SK-N-SH (cell line): ENCODE measurements around the gene ASIC4. TPM values are rescaled to one million over a fixed set of nuclear protein-coding genes. Genes with fewer than 3 reads are reported as not detected.
A peak's percentile ranks its signal among the peaks of the same experiment; 100 is the strongest.

Source experiments
- CTCF ChIA-PET: fragments of 300-600, 350-600 bp; formaldehyde crosslinking; extraction: SDS; loops from one replicate; lab custom pipeline; 2021; lab: Yijun Ruan, JAX
- POLR2A ChIA-PET: fragments of 350-600 bp; sonication (Branson Sonifier 250); formaldehyde crosslinking; extraction: SDS; loops from one replicate; lab custom pipeline; 2020; ENCODE audit warnings: antibody characterized with exemption, inconsistent platforms; lab: Yijun Ruan, JAX
- DNase-seq: peaks from one replicate; pipeline ENCODE4 v3.0.0; 2012
- H2AFZ ChIP-seq: fragments of 200-600 bp; sonication (generic); 2 replicates; pipeline ENCODE4 v1.8.1; 2016; ENCODE audit warnings: antibody characterized with exemption, mild to moderate bottlenecking, low read depth
- H3F3A ChIP-seq: fragments of 200-600 bp; sonication (generic); replicated peaks from 2 replicates; pipeline ENCODE3; 2016; ENCODE audit warnings: antibody characterized with exemption, mild to moderate bottlenecking; ENCODE audit not compliant: insufficient read depth
- H3K27ac ChIP-seq, 2 experiments: fragments of 200-500 bp in 1 of 2; fragments of 200-600 bp in 1 of 2; sonication (Bioruptor generic) in 1 of 2; sonication (generic), shearing (Covaris generic) in 1 of 2; 2 replicates each; pipeline versions ENCODE4 v1.5.1 to v1.6.1; 2014 to 2016; ENCODE audit warnings: low read depth in 2 of 2, inconsistent platforms in 1 of 2, low read length in 1 of 2, mild to moderate bottlenecking in 1 of 2, mixed read lengths in 1 of 2
- H3K27me3 ChIP-seq: fragments of 200-600 bp; sonication (generic), shearing (Covaris generic); 2 replicates; pipeline ENCODE4 v1.6.1; 2016; ENCODE audit warnings: mixed run types; ENCODE audit not compliant: insufficient read depth
- H3K36me3 ChIP-seq, 2 experiments: fragments of 200-500 bp in 1 of 2; fragments of 200-600 bp in 1 of 2; sonication (Bioruptor generic) in 1 of 2; sonication (generic) in 1 of 2; replicated peaks in 1 of 2; 2 replicates each; pipeline versions ENCODE3 to v1.5.1; 2014 to 2016; ENCODE audit warnings: low read length in 1 of 2, mild to moderate bottlenecking in 1 of 2; ENCODE audit not compliant: insufficient read depth in 2 of 2, control insufficient read depth in 1 of 2
- H3K4me1 ChIP-seq, 2 experiments: fragments of 200-500 bp in 1 of 2; fragments of 200-600 bp in 1 of 2; sonication (Bioruptor generic) in 1 of 2; sonication (generic), shearing (Covaris generic) in 1 of 2; 2 replicates each; pipeline versions ENCODE4 v1.5.1 to v1.6.1; 2014 to 2016; ENCODE audit warnings: low read depth in 1 of 2, low read length in 1 of 2, mixed run types in 1 of 2; ENCODE audit not compliant: insufficient read depth in 2 of 2, control insufficient read depth in 1 of 2
- H3K4me2 ChIP-seq: fragments of 200-600 bp; sonication (generic), shearing (Covaris generic); 2 replicates; pipeline ENCODE4 v1.6.1; 2017; ENCODE audit warnings: mixed run types
- H3K4me3 ChIP-seq, 2 experiments: fragments of 200-500 bp in 1 of 2; fragments of 200-600 bp in 1 of 2; sonication (Bioruptor generic) in 1 of 2; sonication (generic), shearing (Covaris generic) in 1 of 2; 2 replicates each; pipeline versions ENCODE4 v1.5.1 to v1.8.1; 2014 to 2016; ENCODE audit warnings: low read depth in 2 of 2, inconsistent platforms in 1 of 2, low read length in 1 of 2, mild to moderate bottlenecking in 1 of 2, mixed read lengths in 1 of 2, moderate library complexity in 1 of 2
- H3K79me2 ChIP-seq: fragments of 200-600 bp; sonication (generic); 2 replicates; pipeline ENCODE4 v1.8.1; 2017; ENCODE audit warnings: mild to moderate bottlenecking; ENCODE audit not compliant: insufficient read depth
- H3K9ac ChIP-seq: fragments of 200-600 bp; sonication (generic); 2 replicates; pipeline ENCODE4 v1.6.1; 2017; ENCODE audit warnings: mixed run types
- H3K9me2 ChIP-seq: fragments of 200-600 bp; sonication (generic); 2 replicates; pipeline ENCODE4 v1.6.1; 2017; ENCODE audit warnings: mixed run types
- H3K9me3 ChIP-seq: fragments of 200-600 bp; sonication (generic); 2 replicates; pipeline ENCODE4 v1.6.1; 2017; ENCODE audit warnings: mixed run types, mild to moderate bottlenecking, moderate library complexity
- H4K20me1 ChIP-seq: fragments of 200-600 bp; sonication (generic); 2 replicates; pipeline ENCODE4 v1.6.1; 2017; ENCODE audit warnings: mild to moderate bottlenecking, mixed run types; ENCODE audit not compliant: insufficient read depth
- ELF1 ChIP-seq: IDR thresholded peaks from 2 replicates; pipeline ENCODE4 v1.4.0; 2012
- EP300 ChIP-seq, 2 experiments: IDR thresholded peaks; 2 replicates each; pipeline versions ENCODE4 v1.4.0 to v1.6.1; 2012; ENCODE audit warnings: borderline replicate concordance in 1 of 2, low read depth in 1 of 2, low read length in 1 of 2
- EZH2phosphoT487 ChIP-seq: fragments of 200-600 bp; sonication (generic); IDR thresholded peaks from 2 replicates; pipeline ENCODE4 v1.6.1; 2017; ENCODE audit warnings: low read depth, mixed run types, mild to moderate bottlenecking, antibody characterized with exemption, moderate library complexity, borderline replicate concordance
- FOXJ3 ChIP-seq: sonication (generic); formaldehyde crosslinking; IDR thresholded peaks from 2 replicates; pipeline ENCODE4 v1.5.1; 2020; ENCODE audit warnings: mild to moderate bottlenecking, missing genetic modification reagents
- FOXM1 ChIP-seq: IDR thresholded peaks from 2 replicates; pipeline ENCODE4 v1.4.0; 2012; ENCODE audit warnings: low read depth, mild to moderate bottlenecking
- GATA2 ChIP-seq: sonication (generic); formaldehyde crosslinking; IDR thresholded peaks from 2 replicates; pipeline ENCODE4 v1.5.0; 2020; ENCODE audit warnings: mild to moderate bottlenecking, missing genetic modification reagents
- JUND ChIP-seq: IDR thresholded peaks from 2 replicates; pipeline ENCODE4 v1.4.0; 2012
- MEF2A ChIP-seq: IDR thresholded peaks from 2 replicates; pipeline ENCODE4 v1.4.0; 2012; ENCODE audit warnings: low read depth, borderline replicate concordance
- POLR2AphosphoS5 ChIP-seq: IDR thresholded peaks from 2 replicates; pipeline ENCODE4 v1.6.1; 2012; ENCODE audit warnings: low read depth, low read length
- RCOR1 ChIP-seq: fragments of 150-350 bp; IDR thresholded peaks from 2 replicates; pipeline ENCODE4 v1.6.1; 2017; ENCODE audit warnings: antibody characterized with exemption, low read length
- RFX5 ChIP-seq: IDR thresholded peaks from 2 replicates; pipeline ENCODE4 v1.6.1; 2012; ENCODE audit warnings: mild to moderate bottlenecking, improper control_type of control experiment, low read length
- RXRA ChIP-seq: IDR thresholded peaks from 2 replicates; pipeline ENCODE4 v1.4.0; 2012; ENCODE audit warnings: low read depth, mild to moderate bottlenecking, borderline replicate concordance
- YY1 ChIP-seq: IDR thresholded peaks from 2 replicates; pipeline ENCODE4 v1.4.0; 2012; ENCODE audit warnings: low read depth, mild to moderate bottlenecking
- WGBS: methylation state at CpG from one replicate; pipeline ENCODE4 v1.1.6; 2017; ENCODE audit warnings: low lambda C conversion rate; 5-methylcytosine and 5-hydroxymethylcytosine counted together
- polyA plus RNA-seq, 3 experiments: library from polyadenylated mRNA; depleted of rRNA; stranded (reverse); fragments of >200 nt; gene quantifications; 2 replicates each; pipeline ENCODE4 v1.2.3, GENCODE V29; 2012
- TF ChIP-seq, protein P1 (sequence below): fragments of 200-600 bp; sonication (generic); IDR thresholded peaks from 2 replicates; pipeline ENCODE4 v1.6.1; 2017; ENCODE audit warnings: antibody characterized with exemption, mild to moderate bottlenecking, moderate library complexity
- TF ChIP-seq, protein P2 (sequence below): fragments of 150-350 bp; IDR thresholded peaks from 2 replicates; pipeline ENCODE4 v1.6.1; 2016; ENCODE audit warnings: mild to moderate bottlenecking, low read depth, low read length

The ASIC4 gene
- polyA plus RNA-seq, 1 of the 3 experiments (the other 2 are of a cell fraction) = 0.05 TPM

DNA sequence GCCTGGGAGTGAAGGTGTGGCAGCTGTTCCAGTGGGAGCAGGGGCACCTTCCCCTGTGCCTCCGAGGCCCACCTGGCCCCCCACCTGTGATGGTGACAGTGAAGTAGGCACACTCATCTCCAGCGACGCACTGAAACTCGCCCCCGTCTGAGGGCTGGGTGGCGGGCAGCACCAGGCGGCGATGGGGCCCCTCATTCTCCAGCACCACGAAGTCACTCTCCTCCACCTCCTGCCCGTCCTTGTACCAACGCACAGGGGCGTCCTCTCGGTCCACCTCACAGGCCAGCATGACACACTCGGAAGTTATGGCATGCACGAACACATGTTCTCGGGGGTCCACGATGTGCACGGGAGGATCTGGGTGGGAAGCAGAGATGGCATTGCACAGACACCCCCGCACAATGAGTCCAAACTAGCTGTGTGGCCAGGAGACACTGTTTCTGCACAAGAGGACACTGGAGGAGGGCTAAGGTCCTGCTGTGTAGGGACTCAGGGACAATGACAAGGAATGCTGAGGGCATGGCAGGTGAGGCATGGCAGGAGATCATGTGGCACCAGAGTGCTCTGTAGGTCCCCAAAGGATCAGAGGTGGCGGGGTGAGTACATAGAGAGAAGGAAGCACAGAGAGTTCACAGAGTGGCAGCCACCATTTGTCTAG lies 49.1 kb downstream of the ASIC4 start:
- CTCF ChIA-PET = interaction anchor here (1.2 to 7.5 kb wide), 3 partner anchors 14 to 79 kb away, joined by 3 to 107 read pairs (median 36); partner anchors contain the start of genes CHPF and TMEM198
- H3K9me2 ChIP-seq = no peaks in the 10 kb centered on the region
- peaks cover 2% of the 10 kb centered on the region for H3F3A ChIP-seq
- DNase-seq = peak; percentile 4
- POLR2A ChIA-PET = interaction anchor here (3.6 kb wide), 1 partner anchor 11 kb away, joined by 18 read pairs; no protein-coding TSS in a partner anchor
- H3K36me3 ChIP-seq = peaks cover 3 to 30% of the 10 kb centered on the region in 2 experiments
- no peak for TF ChIP-seq GATA2
- TF ChIP-seq FOXJ3 (CRISPR knock-in tag) = no peak
- TF ChIP-seq, protein P1, sequence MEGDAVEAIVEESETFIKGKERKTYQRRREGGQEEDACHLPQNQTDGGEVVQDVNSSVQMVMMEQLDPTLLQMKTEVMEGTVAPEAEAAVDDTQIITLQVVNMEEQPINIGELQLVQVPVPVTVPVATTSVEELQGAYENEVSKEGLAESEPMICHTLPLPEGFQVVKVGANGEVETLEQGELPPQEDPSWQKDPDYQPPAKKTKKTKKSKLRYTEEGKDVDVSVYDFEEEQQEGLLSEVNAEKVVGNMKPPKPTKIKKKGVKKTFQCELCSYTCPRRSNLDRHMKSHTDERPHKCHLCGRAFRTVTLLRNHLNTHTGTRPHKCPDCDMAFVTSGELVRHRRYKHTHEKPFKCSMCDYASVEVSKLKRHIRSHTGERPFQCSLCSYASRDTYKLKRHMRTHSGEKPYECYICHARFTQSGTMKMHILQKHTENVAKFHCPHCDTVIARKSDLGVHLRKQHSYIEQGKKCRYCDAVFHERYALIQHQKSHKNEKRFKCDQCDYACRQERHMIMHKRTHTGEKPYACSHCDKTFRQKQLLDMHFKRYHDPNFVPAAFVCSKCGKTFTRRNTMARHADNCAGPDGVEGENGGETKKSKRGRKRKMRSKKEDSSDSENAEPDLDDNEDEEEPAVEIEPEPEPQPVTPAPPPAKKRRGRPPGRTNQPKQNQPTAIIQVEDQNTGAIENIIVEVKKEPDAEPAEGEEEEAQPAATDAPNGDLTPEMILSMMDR = no peak
- TF ChIP-seq RFX5 = no peak
- TF ChIP-seq MEF2A = no peak
- no peak overlapping the region for H3K27ac ChIP-seq
- no peak overlapping the region for H3K4me2 ChIP-seq
- H3K4me3 ChIP-seq = no peak overlapping the region
- H3K27me3 ChIP-seq = no peaks in the 10 kb centered on the region
- no peaks in the 10 kb centered on the region for H4K20me1 ChIP-seq
- no peaks in the 10 kb centered on the region for H3K79me2 ChIP-seq
- 94% methylated on average over 20 of the region's 20 CpGs for WGBS
- no peak overlapping the region for H3K9ac ChIP-seq
- no peaks in the 10 kb centered on the region for H3K9me3 ChIP-seq
- H2AFZ ChIP-seq = no peak overlapping the region
- peaks cover 0 to 10% of the 10 kb centered on the region in 2 experiments; a peak in 1 of 4 replicates for H3K4me1 ChIP-seq

DNA sequence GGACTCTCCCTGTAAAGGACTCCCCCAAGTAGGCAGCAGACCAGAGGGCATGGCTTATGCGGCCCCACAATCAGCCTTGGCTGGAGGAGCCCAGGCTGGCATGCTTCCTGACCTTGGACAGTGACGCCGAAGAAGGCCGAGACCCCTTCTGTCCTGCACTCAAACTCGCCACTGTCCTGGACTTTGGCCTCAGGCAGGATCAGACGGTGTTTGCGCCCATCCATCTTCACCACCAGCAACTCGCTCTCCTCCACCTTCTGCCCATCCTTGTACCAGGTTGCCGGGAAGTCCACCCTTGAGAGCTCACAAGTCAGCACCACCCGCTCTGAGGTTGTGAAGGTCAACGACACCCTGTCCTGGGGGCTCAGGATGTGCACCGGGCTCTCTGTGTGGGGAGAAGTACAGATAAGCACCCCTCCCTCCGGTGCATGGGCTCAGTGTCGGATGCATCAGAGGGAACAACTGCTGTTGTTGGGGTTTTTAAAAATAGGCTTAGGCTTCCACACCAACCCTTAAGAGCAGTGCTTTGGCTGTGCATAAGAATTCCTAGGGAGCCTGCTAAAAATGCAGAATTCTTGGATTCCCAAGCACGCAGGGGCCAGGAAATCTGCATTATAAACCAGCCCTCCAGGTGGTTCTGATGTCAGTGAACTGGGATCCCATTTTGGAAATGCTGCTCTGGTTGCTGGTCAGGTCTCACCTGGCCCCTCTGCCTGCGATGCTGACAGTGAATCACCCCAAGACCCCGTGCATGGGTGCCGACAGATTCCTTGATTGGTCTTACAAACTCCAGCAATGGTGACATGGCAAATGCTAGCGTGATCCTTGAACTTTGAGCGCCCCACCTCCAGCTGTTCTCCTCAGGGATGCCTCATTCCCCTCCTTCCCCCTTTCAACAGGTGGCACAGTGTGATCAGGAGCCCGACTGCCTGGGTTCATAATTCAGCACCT lies 51.1 kb downstream of the ASIC4 start:
- ChIA-PET POLR2A (interaction anchor here (0.9 kb wide), 1 partner anchor 13 kb away, joined by 3 read pairs; no protein-coding TSS in a partner anchor), CTCF (interaction anchor here (1.3 kb wide), 1 partner anchor 77 kb away, joined by 3 read pairs; no protein-coding TSS in a partner anchor)
- Histone ChIP-seq H3K9me3 (no peaks in the 10 kb centered on the region), H2AFZ (no peak overlapping the region), H3F3A (peaks cover 2% of the 10 kb centered on the region), H3K79me2 (peaks cover 4% of the 10 kb centered on the region; the same call in 1 of the 2 replicates), H3K4me2 (no peak overlapping the region), H3K9me2 (no peaks in the 10 kb centered on the region), H3K27ac (no peak overlapping the region), H3K4me1 (peaks cover 0 to 22% of the 10 kb centered on the region in 2 experiments; a peak in 1 of 4 replicates), H4K20me1 (no peaks in the 10 kb centered on the region), H3K9ac (no peak overlapping the region), H3K36me3 (peaks cover 8 to 39% of the 10 kb centered on the region in 2 experiments), H3K27me3 (no peaks in the 10 kb centered on the region), H3K4me3 (no peak overlapping the region)
- TF ChIP-seq POLR2AphosphoS5 (no peak), YY1 (no peak), RCOR1 (no peak), FOXM1 (no peak), EP300 (IDR thresholded peaks at IDR 0.05; ENCODE audit: borderline replicate concordance in 1 of 2, low read depth in 1 of 2, low read length in 1 of 2) (no peak), RXRA (no peak), ELF1 (no peak), EZH2phosphoT487 (no peak), JUND (no peak), RFX5 (no peak), GATA2 (no peak)
- TF ChIP-seq, protein P2, sequence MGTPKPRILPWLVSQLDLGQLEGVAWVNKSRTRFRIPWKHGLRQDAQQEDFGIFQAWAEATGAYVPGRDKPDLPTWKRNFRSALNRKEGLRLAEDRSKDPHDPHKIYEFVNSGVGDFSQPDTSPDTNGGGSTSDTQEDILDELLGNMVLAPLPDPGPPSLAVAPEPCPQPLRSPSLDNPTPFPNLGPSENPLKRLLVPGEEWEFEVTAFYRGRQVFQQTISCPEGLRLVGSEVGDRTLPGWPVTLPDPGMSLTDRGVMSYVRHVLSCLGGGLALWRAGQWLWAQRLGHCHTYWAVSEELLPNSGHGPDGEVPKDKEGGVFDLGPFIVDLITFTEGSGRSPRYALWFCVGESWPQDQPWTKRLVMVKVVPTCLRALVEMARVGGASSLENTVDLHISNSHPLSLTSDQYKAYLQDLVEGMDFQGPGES = no peak
- TF ChIP-seq, protein P1 = no peak
- WGBS = 91% methylated on average over 19 of the region's 21 CpGs
- DNase-seq = peak; percentile 11
